ENCODE data around the gene CRYBA1. TPM values are rescaled to one million over a fixed set of nuclear protein-coding genes. Genes with fewer than 3 reads are reported as not detected.

CRYBA1 gene
- total and polyA plus RNA-seq, 2 of the 8 experiments (the other 6 are each of a cell fraction or from before 2014, with no cell fraction given): not detected

GRCh38 chr17:29273924-29274323 is 27.3 kb downstream of the CRYBA1 start:
- no peak overlapping the region for H2BK120ac ChIP-seq (replicated peaks; ENCODE audit: low read depth, low read length)
- no peak overlapping the region for H4K5ac ChIP-seq (ENCODE audit: insufficient read length, low read depth, low read length)
- H3K23me2 ChIP-seq (ENCODE audit: low read depth, low read length): no peaks in the 10 kb centered on the region
- no peak overlapping the region for H3K9ac ChIP-seq (replicated peaks in 1 of 4; ENCODE audit: extremely low read depth in 1 of 4, low read depth in 3 of 4, low read length in 3 of 4)
- H3K4ac ChIP-seq (replicated peaks; ENCODE audit: insufficient read length, low read depth, low read length): no peak overlapping the region
- peaks cover 34 to 97% of the 10 kb centered on the region in 2 experiments for H3K79me2 ChIP-seq (ENCODE audit: control insufficient read depth in 1 of 2, insufficient read depth in 2 of 2, low read length in 2 of 2)
- H3K4me2 ChIP-seq (ENCODE audit: insufficient read depth in 1 of 2, low read depth in 2 of 2, low read length in 2 of 2): no peak overlapping the region
- H3K4me3 ChIP-seq (ENCODE audit: extremely low read depth in 1 of 4, insufficient read depth in 2 of 4, low read depth in 3 of 4, low read length in 4 of 4): no peak overlapping the region
- H3K56ac ChIP-seq (replicated peaks; ENCODE audit: insufficient read length, low read depth, low read length): no peak overlapping the region
- H2AK5ac ChIP-seq (ENCODE audit: low read depth, low read length): no peak overlapping the region
- no peaks in the 10 kb centered on the region for H3K9me3 ChIP-seq (ENCODE audit: insufficient read depth in 2 of 2, low read depth in 1 of 2, low read length in 1 of 2)
- H3K18ac ChIP-seq (ENCODE audit: extremely low read depth, low read length): no peak overlapping the region
- no peaks in the 10 kb centered on the region for H3K4me1 ChIP-seq (replicated peaks in 1 of 4; ENCODE audit: control insufficient read depth in 3 of 4, insufficient read depth in 4 of 4, low read length in 3 of 4)
- no peak for TF ChIP-seq E2F6 (IDR thresholded peaks at IDR 0.05)
- no peak for TF ChIP-seq ASH2L (IDR thresholded peaks at IDR 0.05; ENCODE audit: low read length)
- no peak for DNase-seq (ENCODE audit: low read depth in 1 of 2, low spot score in 2 of 2)
- H3K36me3 ChIP-seq (ENCODE audit: control insufficient read depth in 2 of 4, insufficient read depth in 4 of 4, low read length in 3 of 4): peaks cover 3 to 52% (median 6%) of the 10 kb centered on the region in 4 experiments; a peak in 4 of 8 replicates
- H3K27me3 ChIP-seq (replicated peaks in 1 of 4; ENCODE audit: control insufficient read depth in 3 of 4, extremely low read depth in 1 of 4, insufficient read depth in 3 of 4, low read length in 3 of 4): no peaks in the 10 kb centered on the region
- no peak overlapping the region for H2BK20ac ChIP-seq (ENCODE audit: low read length)
- no peak overlapping the region for H3K14ac ChIP-seq (ENCODE audit: insufficient read length)
- no peak overlapping the region for H2AFZ ChIP-seq (ENCODE audit: low read length)
- no peak for FAIRE-seq
- no peak overlapping the region for H3K23ac ChIP-seq (ENCODE audit: insufficient read length)
- ChIA-PET POLR2A (ENCODE audit: partially characterized antibody) (interaction anchor here (1.3 to 2.8 kb wide), 4 partner anchors 9 to 24 kb away, joined by 3 to 8 read pairs (median 4); no protein-coding TSS in a partner anchor), CTCF (ENCODE audit: partially characterized antibody) (interaction anchor here (0.8 to 1.5 kb wide), 6 partner anchors 17 to 344 kb away, joined by 3 to 6 read pairs (median 4); no protein-coding TSS in a partner anchor)
- no peak overlapping the region for H2BK15ac ChIP-seq (ENCODE audit: low read length)
- H3K79me1 ChIP-seq (ENCODE audit: low read depth, low read length): peaks cover 5% of the 10 kb centered on the region; the same call in 1 of the 2 replicates
- H3K27ac ChIP-seq (ENCODE audit: low read depth, low read length): peak overlapping the region; percentile 9; the same call in 1 of the 2 replicates
- no peak overlapping the region for H2BK5ac ChIP-seq (ENCODE audit: low read depth, low read length)
- H4K20me1 ChIP-seq (replicated peaks in 1 of 2; ENCODE audit: control insufficient read depth in 1 of 2, insufficient read depth in 2 of 2, low read length in 2 of 2): peaks cover 15 to 35% of the 10 kb centered on the region in 2 experiments
- H4K8ac ChIP-seq (ENCODE audit: extremely low read depth, insufficient read depth, low read length): no peak overlapping the region
- no peak overlapping the region for H4K91ac ChIP-seq (replicated peaks; ENCODE audit: insufficient read length, low read length)
- 76% methylated on average over 1 of the region's 1 CpG; no CpG with 5 or more reads in 1 of the 2 experiments for WGBS, 2 experiments (ENCODE audit: extremely low coverage in 1 of 2, insufficient coverage in 1 of 2, insufficient read length in 1 of 2, insufficient replicate concordance in 2 of 2, low coverage in 1 of 2, low lambda C conversion rate in 2 of 2, missing lambda C conversion rate in 1 of 2)
- H2BK12ac ChIP-seq (ENCODE audit: low read depth, low read length): no peak overlapping the region
